Gastrocnemius medialis (tissue), 4 donors: ENCODE measurements around the gene SMC1B.

Experiments used
- POLR2A ChIP-seq, 2 donors: fragments of 450-650 bp; IDR thresholded peaks; one replicate each; pipeline ENCODE4 v1.6.1; 2017; ENCODE audit warnings: antibody characterized with exemption in 2 of 2, mild to moderate bottlenecking in 2 of 2, moderate library complexity in 2 of 2
- TF ChIP-seq, protein P1 (sequence below), 5 experiments: fragments of 450-650 bp in 3 of 5; fragments of 200-600 bp in 2 of 5; sonication (generic) in 2 of 5; IDR thresholded peaks in 4 of 5; conservative IDR thresholded peaks in 1 of 5; 1 replicate in 4 of 5; 2 replicates in 1 of 5; pipeline ENCODE4 v1.5.1; 2016 to 2019; ENCODE audit warnings: antibody characterized with exemption in 5 of 5, mild to moderate bottlenecking in 3 of 5, moderate library complexity in 3 of 5

- TF ChIP-seq, protein P1, sequence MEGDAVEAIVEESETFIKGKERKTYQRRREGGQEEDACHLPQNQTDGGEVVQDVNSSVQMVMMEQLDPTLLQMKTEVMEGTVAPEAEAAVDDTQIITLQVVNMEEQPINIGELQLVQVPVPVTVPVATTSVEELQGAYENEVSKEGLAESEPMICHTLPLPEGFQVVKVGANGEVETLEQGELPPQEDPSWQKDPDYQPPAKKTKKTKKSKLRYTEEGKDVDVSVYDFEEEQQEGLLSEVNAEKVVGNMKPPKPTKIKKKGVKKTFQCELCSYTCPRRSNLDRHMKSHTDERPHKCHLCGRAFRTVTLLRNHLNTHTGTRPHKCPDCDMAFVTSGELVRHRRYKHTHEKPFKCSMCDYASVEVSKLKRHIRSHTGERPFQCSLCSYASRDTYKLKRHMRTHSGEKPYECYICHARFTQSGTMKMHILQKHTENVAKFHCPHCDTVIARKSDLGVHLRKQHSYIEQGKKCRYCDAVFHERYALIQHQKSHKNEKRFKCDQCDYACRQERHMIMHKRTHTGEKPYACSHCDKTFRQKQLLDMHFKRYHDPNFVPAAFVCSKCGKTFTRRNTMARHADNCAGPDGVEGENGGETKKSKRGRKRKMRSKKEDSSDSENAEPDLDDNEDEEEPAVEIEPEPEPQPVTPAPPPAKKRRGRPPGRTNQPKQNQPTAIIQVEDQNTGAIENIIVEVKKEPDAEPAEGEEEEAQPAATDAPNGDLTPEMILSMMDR (IDR thresholded peaks at IDR 0.05 in 4 of 5, conservative IDR thresholded peaks at IDR 0.05 in 1 of 5) = no peak
- no peak for TF ChIP-seq POLR2A (IDR thresholded peaks at IDR 0.05)
These were observed 46.7 kb downstream of the SMC1B start for GRCh38 chr22:45366713-45367112.
